Muscle of back (tissue), 11 donors: Measurements from ENCODE around the gene CNTN4. TPM values are rescaled to one million over a fixed set of nuclear protein-coding genes. Genes with fewer than 3 reads are reported as not detected.
"Not testable (repeated sequence)": the region's sequence is repeated elsewhere in the genome, so short reads cannot be mapped to it uniquely, and the experiment has no call there.

Experiments used
- DNase-seq, 3 donors: peaks; one replicate each; pipeline versions ENCODE4 v3.0.0 to v3.0.0-alpha.2; 2013
- polyA plus RNA-seq, 10 donors: library from polyadenylated mRNA; unstranded; fragments of 120-200 nt; gene quantifications; one replicate each; pipeline ENCODE4 v1.2.1, GENCODE V29; 2013; ENCODE audit not compliant: insufficient read length in 10 of 10

The CNTN4 gene
- polyA plus RNA-seq, 10 donors, result 6.1 to 17.4 (median 9.0) TPM

DNA sequence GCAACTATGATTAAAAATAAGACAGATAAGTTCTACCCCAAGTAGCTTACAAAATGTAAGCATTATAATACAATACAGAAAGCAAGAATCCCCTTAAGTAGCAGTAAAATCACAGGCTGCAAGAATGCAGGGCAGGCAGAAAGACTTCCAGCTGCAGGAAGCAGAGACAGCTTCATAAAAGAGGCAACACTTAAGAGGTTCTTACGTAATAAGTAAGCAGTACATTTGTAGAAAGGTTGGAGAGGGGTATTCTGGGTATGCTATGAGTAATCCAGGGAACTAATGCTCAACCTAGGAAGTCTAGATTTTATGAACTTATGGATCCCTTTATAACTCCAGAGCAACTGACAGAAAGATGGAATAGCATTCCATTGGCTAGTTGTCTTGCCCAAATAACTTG, 859.9 kb downstream of the CNTN4 start:
- no peak for DNase-seq

DNA sequence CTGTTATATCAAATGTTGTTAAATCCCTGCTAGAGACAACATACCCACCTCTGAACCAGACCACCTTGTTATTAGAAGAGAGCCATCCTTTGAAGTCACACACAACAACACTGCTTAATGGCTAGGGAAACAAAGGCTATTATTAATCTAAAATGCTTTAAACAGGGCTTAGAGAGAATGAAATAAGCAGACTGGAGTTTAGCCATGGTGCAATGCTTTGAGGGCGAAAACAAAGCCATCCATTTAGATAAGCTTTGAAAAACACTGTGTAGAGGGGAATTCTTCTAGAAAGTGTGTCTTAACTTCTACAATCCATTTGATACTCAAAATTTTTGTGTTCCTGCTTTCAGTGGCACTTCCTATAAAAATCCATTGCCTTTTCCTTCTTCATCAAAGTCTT, 862.9 kb downstream of the CNTN4 start:
- no peak for DNase-seq

DNA sequence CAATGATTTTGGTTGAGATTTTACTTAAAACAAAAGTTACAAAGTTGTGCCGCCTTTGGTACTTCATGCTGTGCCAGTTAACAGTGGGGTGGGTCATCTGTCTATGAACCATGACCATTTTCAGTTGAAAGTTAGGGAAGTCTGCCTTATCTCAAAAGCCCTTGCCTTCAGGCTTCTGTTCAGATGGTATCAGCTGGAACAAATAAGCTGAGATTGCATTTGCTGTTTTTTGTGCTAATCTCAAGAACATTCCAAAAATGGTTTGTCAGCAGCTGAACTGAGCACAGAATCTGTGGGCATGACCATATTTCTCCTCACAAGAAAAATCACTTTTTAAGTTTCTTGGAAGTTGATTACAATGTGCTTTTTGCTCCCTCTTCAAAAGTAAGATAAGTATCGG, 869.2 kb downstream of the CNTN4 start:
- no peak for DNase-seq

DNA sequence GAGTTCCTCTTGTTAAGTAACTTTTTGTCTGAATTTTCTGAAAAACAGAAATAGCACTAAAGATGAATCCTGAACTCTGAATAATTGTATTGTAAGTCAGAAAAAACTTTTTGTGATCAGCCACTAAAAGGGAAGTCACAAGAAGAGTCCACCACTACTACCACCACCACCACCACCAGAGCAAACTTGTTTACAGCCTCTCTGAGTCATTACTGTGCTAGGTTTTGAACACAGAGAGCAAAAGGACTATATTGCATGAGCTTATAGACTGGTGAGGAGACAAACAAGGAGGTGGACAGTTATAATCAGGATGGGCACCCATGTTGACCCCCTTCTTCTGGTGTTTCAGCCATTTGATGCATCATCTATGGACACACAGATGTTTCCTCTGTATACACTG, 869.8 kb downstream of the CNTN4 start:
- DNase-seq, result no peak

DNA sequence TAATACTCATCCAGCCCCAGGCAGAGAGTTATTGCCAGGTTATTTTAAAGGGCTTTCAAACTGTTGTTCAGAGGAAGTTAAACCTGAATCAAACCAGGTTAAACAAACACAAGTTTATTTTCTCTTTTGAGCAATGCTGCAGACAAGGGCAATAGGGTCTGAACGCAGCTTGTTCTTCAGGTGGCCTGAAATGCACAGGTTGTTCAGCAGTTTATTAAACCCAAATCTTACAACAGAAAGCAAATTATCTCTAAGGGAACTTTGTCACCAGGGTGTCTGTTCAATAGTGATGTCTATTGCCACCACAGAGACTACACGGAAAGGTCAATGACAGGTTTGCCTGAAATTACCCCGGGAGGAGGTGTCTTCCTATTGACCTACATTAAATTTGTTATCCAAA, 877.5 kb downstream of the CNTN4 start:
- no peak for DNase-seq

DNA sequence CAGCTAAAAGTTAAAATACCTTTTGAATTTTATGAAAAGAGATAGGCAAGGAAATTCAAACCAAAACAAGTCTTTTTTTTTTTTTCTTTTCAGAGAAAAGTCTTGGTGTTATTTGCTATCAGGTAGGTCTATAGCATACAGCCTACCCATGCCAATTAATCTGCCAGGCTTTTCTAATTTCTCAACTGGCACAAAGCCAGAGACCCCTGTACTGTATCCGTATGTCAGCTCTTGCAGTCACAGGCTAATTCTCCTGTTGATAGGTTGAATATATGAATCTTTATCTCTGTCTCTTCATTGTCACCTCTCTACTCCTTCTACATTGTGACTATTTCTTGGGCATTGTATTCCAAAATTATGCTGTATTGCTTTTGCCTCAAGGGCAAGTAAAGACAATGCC, 878.1 kb downstream of the CNTN4 start:
- DNase-seq, result no peak

- DNase-seq, result no peak
Observed at GRCh38 chr3:2978977-2979732, 880.5 kb downstream of the CNTN4 start.

DNA sequence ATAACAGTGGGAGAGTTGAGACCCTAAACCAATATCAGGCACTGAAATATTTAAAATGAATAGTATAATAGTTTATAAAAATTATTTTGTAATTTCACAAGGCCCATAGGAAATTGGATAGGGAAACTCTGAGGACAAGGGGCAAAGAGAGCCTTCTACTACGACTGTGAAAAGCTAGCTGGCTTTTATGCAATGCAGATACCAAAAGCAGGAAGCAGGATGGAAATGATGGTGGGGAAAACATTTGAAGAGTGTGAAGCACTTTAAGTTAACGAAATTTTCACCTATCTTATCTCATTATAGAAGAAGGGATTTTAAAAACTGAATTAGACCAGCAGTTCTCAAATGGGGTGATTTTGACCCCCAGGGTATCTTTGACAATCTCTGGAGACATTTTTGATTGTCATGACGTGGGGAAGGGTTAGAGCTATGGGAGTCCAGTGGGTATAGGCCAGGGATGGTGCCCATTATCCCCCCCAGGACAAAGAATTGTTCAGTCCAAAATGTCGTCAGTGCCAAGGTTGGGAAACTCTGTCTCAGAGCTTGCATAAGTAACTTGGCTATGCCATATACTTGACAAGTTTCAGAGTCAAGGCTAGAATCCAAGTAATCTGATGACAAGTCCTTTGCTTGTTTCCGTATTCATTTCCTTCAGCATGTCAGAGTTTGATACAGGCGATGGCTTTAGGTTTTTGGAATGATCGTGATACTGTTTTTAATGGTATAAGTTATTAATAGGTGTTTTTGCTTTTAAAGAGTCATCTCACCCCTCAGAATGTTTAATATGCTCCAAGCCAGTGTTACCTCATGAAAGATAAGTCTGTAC, 885.6 kb downstream of the CNTN4 start:
- DNase-seq, result no peak

DNA sequence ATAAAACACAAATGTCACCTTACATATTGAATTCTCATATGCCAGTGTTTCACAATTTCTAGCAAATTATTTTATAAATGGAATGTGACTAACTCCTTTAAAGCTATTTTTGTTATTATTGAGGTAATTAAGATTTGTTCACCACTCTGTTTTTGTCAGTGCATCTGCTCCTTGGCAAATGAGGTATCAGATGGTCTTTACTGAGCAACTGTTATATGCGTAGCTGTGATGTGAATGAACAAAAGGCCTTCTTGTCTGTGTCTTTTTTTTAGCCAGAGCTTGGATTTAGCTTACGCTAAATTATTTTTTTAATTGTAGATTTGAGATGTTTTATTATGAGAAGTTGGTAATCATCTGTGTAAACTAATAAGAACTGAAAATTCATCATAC, 886.2 kb downstream of the CNTN4 start:
- DNase-seq, result no peak

GRCh38 chr3:2985479-2985878, 886.8 kb downstream of the CNTN4 start:
- DNase-seq, result no peak

DNA sequence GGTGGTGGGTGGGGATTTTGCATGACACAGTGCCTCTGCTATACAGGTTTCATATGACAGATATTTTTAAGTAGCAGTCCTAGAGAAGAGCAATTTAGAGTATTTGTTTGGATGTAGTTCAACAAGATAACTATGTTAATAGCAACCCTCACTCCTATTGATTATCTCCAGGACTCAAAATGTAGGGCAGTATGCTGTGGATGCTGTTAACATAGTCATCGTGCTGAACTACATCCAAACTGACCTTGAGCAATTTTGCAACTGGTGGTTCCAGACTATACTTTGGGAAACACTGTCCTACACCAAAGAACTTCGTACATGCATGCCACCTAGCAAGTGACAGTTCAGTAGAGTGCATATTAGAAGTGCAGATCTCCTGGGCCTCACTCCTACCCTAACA, 893.9 kb downstream of the CNTN4 start:
- DNase-seq, result no peak

DNA sequence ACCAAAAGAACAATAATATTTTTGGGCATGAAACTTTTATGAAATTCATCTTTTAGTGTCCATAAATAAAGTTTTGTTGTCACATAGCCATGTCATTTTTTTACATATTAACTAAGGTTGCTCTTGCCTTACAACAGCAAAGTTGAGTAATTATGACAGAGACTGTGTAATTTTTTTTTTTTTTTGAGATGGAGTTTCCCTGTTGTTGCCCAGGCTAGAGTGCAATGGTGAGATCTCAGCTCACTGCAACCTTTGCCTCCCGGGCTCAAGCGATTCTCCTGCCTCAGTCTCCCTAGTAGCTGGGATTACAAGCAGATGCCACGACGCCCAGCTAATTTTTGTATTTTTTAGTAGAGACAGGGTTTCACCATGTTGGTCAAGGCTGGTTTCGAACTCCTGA, 894.5 kb downstream of the CNTN4 start:
- not testable (repeated sequence) for DNase-seq

GRCh38 chr3:2993736-2994135, 895.1 kb downstream of the CNTN4 start:
- DNase-seq, result peak; percentile 35 to 72 (median 43)

- no peak for DNase-seq
Observed at GRCh38 chr3:2995195-2995594, 896.5 kb downstream of the CNTN4 start.

- DNase-seq, result no peak
Observed at GRCh38 chr3:3005146-3005744, 906.6 kb downstream of the CNTN4 start.

GRCh38 chr3:3013317-3014052, 914.8 kb downstream of the CNTN4 start:
- no peak for DNase-seq

DNA sequence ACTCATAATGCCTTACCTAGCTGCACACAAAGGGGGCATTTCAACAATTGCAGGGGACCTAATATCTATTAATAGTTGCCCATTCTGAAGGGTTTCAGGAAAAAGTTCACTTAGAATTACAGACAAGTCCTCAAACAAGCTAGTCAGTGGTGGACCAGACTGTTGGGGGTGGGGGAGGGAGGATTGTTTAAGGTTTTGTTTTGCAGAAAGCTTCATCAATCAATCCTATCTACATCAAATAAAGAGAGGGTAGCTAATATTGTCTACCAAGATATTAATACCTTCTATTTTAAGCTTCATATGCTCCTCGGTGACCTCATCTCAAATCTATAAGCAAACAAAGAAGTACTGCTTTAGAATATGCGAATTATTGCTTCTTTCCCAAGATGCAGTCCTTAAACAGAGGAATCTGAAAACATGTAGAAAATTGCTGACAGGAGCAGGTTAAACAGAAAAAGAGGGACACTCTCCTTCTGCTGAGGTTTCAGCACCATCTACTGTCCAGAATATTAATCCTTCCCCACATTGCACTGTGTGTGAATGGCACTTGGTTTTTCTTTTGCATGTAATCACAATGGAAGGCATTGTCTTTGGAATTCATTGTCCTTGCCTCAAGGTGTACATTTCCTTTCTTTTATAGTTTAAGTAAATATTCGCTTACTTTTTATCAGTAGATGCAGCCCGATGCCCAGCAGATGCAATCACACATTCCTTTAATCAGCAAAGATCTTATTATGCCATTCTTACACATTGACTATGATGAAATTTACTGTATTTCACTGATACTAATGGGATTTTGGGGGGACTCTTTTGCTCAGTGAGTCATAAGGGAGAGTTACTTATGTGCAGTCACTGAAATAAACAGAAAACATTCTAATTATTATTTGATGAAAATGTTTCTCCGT, 916.8 kb downstream of the CNTN4 start:
- peak; percentile 22 to 71 (median 43) for DNase-seq

DNA sequence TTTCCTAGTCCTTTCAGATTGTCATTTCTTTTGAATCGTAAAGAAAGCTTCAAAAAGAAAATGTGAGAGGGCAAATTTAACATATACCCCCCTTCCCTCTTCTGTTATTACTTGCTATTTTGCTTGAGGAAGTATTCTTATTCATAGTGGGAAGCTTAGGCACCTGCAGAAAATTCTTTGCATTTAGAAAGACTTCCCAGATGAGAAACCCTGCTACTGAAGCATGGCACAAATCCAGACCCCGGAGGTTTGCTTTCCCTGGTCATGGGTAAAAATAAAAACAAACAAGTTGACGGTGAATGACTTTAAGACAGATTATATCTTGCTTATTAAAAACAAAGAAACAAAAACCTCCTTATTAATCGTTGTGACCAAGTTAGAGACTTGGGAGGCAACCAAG, 917.6 kb downstream of the CNTN4 start:
- no peak for DNase-seq

GRCh38 chr3:3020209-3020608, 921.5 kb downstream of the CNTN4 start:
- no peak for DNase-seq

DNA sequence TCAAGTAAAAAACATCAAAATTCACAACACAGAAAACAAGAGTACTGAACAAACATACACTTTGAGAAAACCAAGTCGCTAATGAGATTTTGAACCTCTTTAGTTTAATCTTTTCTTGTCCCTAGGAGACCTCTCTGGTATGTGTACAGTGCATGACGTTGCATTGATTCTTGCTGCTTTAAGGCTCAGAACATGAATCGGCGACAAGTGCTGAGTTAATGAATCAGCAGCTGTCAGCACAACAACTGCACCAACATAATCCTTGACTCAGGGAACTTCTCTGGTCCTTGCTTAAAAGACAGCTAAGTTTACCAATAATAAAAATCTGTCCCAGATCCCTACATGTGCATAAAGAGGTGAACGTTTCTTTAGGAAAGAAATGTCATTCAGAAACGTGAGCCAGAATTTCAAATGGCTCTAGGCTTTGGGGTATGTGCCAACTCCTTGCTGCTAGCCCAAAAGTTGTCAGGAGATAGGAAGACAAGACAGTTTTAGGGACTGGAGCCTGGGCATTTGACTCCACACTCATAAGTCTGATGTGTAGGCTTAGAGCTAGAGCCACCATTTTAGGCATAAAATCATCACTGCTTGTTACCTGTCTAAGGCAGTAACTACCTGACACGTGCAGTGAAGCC, 924.6 kb downstream of the CNTN4 start:
- no peak for DNase-seq
